ENCODE data around the gene RBFOX2.

The RBFOX2 gene

DNA sequence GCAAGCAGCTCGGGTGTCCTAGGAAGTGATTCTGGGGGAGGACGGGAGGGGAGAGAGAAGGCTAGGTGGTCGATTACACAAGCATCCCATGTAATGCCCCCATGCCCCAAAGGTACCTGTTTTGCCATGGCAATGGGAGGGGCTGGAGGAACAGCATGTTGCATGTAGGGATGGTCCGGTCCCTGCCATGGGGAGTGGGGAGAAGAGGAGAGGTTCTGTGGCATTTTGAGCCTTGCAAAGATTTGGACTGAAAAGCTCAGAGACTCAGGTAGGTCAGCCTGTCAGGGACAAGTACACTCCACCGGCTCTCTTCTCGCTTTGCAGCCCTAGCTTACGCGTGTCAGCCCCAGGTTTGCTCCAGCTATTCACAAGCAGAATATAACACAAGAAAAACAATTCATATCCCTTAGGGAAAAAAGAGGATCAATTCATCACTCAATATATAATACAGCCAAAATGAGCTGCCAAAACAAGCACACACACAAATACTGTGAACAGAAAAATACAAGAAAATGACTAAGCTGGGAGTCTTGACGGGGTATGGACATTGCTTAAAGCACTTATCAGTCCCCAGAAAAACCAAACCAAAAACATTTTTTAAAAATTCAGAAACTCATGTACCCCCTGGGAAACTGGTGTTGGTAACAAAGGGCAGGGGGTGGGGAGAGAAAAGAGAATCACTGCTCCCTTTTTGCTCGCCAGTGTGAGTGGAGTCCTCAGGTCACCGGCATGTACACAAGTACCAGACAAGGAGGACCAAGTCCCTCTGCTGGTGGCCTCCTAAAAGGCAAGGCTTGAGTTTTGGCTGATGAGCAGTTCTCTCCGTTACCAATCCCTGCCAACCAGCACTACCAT lies 289.3 kb downstream of the RBFOX2 start:
- TF ChIP-seq, protein P1, sequence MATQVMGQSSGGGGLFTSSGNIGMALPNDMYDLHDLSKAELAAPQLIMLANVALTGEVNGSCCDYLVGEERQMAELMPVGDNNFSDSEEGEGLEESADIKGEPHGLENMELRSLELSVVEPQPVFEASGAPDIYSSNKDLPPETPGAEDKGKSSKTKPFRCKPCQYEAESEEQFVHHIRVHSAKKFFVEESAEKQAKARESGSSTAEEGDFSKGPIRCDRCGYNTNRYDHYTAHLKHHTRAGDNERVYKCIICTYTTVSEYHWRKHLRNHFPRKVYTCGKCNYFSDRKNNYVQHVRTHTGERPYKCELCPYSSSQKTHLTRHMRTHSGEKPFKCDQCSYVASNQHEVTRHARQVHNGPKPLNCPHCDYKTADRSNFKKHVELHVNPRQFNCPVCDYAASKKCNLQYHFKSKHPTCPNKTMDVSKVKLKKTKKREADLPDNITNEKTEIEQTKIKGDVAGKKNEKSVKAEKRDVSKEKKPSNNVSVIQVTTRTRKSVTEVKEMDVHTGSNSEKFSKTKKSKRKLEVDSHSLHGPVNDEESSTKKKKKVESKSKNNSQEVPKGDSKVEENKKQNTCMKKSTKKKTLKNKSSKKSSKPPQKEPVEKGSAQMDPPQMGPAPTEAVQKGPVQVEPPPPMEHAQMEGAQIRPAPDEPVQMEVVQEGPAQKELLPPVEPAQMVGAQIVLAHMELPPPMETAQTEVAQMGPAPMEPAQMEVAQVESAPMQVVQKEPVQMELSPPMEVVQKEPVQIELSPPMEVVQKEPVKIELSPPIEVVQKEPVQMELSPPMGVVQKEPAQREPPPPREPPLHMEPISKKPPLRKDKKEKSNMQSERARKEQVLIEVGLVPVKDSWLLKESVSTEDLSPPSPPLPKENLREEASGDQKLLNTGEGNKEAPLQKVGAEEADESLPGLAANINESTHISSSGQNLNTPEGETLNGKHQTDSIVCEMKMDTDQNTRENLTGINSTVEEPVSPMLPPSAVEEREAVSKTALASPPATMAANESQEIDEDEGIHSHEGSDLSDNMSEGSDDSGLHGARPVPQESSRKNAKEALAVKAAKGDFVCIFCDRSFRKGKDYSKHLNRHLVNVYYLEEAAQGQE (IDR thresholded peaks at IDR 0.05; ENCODE audit: insufficient read depth in 1 of 2, low read depth in 2 of 2, low read length in 2 of 2): no peak
- TF ChIP-seq FOXP2 (optimal IDR thresholded peaks at IDR 0.05; ENCODE audit: borderline replicate concordance, extremely low read depth, extremely low read length, insufficient read depth) (no peak), SIN3A (IDR thresholded peaks at IDR 0.05; ENCODE audit: borderline replicate concordance, insufficient read depth, low read length) (no peak), TAF1 (IDR thresholded peaks at IDR 0.05; ENCODE audit: borderline replicate concordance, insufficient read depth, low read length) (no peak), POLR2AphosphoS5 (IDR thresholded peaks at IDR 0.05; ENCODE audit: low read depth, low read length) (no peak)

DNA sequence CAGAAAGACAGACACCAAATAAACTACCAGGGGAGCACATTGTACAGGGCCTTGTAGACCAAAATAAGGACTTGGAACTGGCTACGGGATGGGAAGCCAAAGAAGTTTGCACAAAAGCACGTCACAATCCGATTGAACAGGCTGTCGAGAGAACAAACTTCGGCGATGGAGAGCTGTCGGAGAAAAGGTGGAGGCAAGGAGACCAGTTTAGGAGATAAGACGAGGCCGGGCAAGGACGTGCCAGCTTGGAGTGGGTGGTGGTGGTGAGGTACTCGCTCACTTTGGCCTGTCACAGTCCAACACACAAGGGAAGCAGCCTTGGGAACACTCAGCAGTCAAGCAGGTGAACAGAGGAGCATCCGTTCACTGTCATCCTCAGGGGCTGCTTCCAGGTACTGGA lies 291.9 kb downstream of the RBFOX2 start:
- TF ChIP-seq POLR2AphosphoS5 (IDR thresholded peaks at IDR 0.05; ENCODE audit: low read depth, low read length) (no peak), TAF1 (IDR thresholded peaks at IDR 0.05; ENCODE audit: borderline replicate concordance, insufficient read depth, low read length) (no peak), FOXP2 (optimal IDR thresholded peaks at IDR 0.05; ENCODE audit: borderline replicate concordance, extremely low read depth, extremely low read length, insufficient read depth) (no peak), SIN3A (IDR thresholded peaks at IDR 0.05; ENCODE audit: borderline replicate concordance, insufficient read depth, low read length) (no peak)
- TF ChIP-seq, protein P1 (IDR thresholded peaks at IDR 0.05; ENCODE audit: insufficient read depth in 1 of 2, low read depth in 2 of 2, low read length in 2 of 2): no peak

DNA sequence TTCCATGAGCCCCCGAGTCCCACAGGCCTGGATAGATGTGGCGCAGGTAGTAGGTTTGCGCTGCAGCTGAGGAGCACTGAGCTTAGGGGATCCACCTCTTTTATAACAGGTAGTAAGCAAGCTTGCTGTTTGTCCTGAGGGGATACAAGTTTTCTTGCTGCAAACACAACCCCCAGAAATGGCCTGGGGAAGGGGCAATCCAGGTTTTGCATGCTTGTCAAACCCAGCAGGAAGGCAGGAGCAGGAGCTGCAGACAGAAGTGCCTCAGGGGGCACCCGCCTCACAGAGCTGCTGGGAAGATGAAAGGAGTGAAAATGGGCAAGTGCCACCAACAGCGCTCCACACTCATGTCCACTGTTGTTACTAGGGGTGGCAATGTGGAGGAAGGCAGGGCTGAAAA lies 292.5 kb downstream of the RBFOX2 start:
- TF ChIP-seq, protein P1 (IDR thresholded peaks at IDR 0.05; ENCODE audit: insufficient read depth in 1 of 2, low read depth in 2 of 2, low read length in 2 of 2): no peak
- TF ChIP-seq TAF1 (IDR thresholded peaks at IDR 0.05; ENCODE audit: borderline replicate concordance, insufficient read depth, low read length) (no peak), SIN3A (IDR thresholded peaks at IDR 0.05; ENCODE audit: borderline replicate concordance, insufficient read depth, low read length) (no peak), POLR2AphosphoS5 (IDR thresholded peaks at IDR 0.05; ENCODE audit: low read depth, low read length) (no peak), FOXP2 (optimal IDR thresholded peaks at IDR 0.05; ENCODE audit: borderline replicate concordance, extremely low read depth, extremely low read length, insufficient read depth) (no peak)

DNA sequence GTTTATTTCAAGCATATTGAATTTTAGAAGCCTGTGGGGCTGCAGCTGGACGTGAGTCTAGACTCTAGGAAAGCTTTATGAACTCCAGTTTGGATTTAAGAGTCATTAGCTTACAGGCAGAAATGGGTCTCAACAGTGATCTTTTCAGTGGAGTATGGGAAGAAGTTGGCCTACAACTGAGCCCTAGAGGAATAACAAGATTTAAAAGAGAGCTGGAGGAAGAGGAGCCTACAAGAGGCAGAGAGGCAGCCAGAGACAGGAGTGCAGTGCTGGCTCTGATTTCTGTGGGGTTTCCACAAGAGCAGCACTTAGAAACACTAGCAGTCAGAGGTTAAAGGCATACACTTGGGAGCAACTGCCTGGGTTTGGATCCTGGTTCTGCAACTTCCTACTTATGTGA lies 293.1 kb downstream of the RBFOX2 start:
- TF ChIP-seq, protein P1 (IDR thresholded peaks at IDR 0.05; ENCODE audit: insufficient read depth in 1 of 2, low read depth in 2 of 2, low read length in 2 of 2): no peak
- TF ChIP-seq POLR2AphosphoS5 (IDR thresholded peaks at IDR 0.05; ENCODE audit: low read depth, low read length) (no peak), SIN3A (IDR thresholded peaks at IDR 0.05; ENCODE audit: borderline replicate concordance, insufficient read depth, low read length) (no peak), TAF1 (IDR thresholded peaks at IDR 0.05; ENCODE audit: borderline replicate concordance, insufficient read depth, low read length) (no peak), FOXP2 (optimal IDR thresholded peaks at IDR 0.05; ENCODE audit: borderline replicate concordance, extremely low read depth, extremely low read length, insufficient read depth) (no peak)
